Stimulated activated CD8-positive, alpha-beta memory T cell treated with anti-CD3 and anti-CD28 coated beads, Interleukin-2, amount 100 ng/mL, for 1 hour (primary cell): Measurements from ENCODE around the gene SPATS2.
"Not testable (repeated sequence)": the region's sequence is repeated elsewhere in the genome, so short reads cannot be mapped to it uniquely, and the experiment has no call there.

ENCODE experiments used
- DNase-seq, 2 donors: peaks; one replicate each; pipeline ENCODE4 v3.0.0-alpha.2; 2020; ENCODE audit warnings: low read depth in 2 of 2

The SPATS2 gene

DNA sequence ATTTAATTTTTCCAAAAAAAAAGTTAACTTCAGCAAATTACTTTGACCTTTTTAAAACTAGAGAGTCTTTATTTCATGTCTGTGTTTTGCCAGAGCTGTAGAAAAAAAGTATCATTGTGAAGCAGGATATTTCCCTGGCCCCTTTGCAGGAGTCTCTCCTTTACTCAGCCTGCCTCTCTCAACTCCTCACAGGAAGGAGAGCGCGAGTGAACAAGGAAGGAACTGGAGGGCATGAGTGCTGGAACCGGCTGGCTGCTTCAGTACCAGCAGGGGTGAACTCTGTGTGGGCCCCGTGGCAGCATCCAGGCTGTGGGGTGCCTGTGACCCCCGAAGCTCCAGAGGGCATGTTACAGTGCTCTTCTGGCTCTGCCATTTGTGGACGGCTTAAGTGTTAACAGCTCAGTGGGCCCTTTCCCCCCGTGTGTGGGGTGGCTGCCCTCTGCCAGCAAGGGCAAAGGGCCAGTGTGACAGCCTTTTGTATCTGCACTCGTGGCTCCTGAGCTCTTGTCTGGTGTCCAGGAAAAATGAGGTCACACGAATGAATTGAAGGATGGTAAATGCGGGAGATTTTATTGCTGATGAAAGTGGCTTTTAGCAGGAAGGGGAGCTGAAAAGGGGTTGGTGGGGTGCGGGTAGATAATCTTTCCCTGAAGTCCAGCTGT lies 95.0 kb downstream of the SPATS2 start:
- no peak for DNase-seq

DNA sequence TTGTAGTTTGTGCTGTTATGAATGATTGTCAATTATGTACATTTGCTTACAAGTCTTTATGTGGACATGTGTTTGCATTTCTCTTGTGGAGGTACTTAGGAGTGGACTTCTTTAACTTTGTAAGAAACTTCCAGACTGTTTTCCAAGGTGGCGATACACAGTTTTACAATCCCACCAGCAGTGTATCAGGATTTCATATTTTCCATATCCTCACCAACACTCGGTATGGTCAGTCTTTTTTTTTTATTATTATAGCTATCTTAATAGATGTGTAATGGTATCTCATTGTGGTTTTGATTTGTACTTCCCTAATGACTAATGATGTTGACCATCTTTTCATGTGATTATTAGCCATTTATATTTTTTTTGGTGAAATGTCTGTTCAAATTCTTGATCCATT lies 97.9 kb downstream of the SPATS2 start:
- no peak for DNase-seq

DNA sequence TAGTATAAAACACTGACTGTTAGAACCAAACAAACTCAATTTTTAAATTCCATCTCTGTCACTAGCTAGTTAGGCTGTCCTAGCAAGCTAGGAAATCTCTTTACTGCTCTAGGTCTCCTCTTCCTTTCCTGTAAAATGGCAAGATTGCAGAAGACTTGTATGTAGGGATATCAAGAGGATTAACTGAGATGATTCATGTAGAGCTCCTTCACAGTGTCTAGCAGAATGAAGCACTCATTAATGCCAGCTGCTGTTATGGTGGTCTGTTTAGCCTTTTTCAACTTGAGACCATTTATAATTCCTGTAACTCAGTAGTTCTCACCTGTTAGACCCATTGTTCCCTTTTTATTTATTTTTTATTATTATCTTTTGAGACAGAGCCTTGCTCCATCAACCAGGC lies 103.7 kb downstream of the SPATS2 start:
- no peak for DNase-seq

DNA sequence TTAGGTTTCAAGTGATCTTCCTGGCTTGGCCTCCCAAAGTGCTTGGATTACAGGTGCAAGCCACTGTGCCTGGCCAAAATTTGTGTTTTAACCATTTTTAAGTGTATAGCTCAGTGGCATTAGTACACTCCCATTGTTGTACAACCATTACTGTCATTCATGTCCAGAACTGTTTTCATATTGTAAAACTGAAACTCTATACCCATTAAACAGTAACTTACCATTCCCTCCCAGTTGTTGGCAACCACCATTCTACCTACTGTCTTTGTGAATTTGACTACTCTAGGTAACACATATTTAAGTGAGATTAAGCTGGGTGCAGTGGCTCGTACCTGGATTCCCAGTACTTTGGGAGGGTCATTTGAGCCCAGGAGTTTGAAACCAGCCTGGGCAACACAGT lies 104.3 kb downstream of the SPATS2 start:
- DNase-seq = no peak

DNA sequence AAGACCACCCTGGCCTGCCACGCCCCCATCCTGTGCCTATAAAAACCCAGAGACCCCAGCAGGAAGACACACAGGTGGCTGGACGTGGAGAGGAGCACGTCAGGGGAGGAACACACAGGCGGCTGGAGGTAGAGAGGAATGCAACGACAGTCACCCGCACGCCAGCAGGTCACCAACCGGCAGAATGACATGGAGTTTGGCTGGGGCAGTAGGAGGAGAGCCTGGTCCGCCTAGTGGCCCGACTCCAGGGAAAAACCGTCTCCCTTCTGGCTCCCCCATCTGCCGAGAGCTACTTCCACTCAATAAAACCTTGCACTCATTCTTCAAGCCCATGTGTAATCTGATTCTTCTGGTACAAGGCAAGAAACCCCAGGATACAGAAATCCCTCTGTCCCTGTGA lies 108.8 kb downstream of the SPATS2 start:
- DNase-seq = no peak

DNA sequence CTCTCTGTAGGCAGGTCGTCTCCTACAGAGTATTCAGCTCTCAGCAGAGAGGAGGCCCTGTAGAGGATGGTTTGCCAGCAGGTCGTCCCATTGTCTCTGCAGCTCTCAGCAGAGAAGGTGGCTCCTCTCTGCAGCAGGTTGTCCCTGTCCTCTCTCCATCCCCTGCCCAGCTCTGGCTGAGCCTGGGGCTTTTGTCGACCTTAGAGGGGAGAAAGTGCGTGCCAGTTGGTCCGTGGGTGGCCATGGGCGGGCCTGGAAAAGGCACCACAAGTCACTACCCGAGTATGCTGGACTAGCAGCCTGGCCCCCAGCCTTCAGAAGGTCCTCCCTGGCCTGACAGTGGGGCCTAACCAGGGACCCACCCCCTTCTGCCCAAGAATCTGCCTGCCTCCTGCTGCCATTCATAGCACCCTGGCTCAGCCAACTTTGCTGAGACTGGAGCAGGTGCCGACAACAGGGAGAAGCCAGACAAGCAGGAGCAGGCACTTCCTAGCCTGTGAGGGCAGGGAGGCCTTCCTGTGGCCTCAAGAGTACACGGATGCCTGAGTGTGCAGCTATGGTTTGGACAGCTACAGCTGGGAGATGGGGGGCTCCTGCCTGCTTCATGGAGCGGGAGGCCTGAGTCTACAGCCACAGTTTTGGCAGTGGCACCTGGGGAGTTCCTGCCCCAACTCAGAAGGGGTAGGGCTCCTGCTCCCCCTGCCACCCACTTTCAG lies 111.8 kb downstream of the SPATS2 start:
- DNase-seq = no peak

DNA sequence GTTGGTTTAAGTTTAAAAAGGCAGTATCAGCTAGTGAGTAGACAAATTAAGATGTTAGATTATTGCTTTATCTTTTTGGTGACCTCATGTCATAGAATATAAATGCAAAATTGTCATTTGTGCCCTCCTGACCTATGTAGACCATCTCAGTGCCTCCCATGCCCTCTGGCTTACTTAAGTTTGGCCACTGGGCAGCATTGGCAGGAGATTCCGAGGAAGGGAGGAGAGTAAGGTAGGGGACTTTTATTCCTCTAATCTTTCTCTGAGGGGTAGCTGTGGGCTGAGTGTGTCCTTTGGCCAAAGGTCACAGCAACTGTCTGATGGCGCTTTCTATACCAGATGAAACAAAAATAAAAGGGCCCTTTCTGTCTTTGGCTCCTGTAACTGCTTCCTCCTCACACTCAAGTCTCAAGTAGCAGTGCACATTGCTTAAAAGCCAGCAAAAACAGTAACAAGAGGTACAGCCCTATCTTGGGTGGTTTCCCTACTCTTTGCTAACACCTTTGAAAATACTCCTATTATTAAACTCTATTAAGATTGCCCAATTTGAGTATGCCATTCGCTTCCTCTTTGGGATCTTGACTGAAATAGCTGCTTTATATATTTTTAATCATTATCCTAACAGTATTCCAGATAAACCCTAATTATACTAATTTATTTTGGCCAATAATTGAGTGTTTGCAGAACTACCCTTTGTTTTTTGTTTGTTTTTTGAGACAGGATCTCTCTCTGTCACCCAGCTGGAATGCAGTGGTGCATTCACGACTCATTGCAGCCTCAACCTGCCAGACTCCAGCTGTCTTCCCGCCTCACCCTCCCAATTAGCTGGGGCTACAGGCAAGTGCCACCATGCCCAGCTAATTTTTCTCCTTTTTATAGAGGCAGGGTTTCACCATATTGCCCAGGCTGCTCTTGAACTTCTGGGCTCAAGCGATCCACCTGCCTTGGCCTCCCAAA lies 115.1 kb downstream of the SPATS2 start:
- DNase-seq = no peak

DNA sequence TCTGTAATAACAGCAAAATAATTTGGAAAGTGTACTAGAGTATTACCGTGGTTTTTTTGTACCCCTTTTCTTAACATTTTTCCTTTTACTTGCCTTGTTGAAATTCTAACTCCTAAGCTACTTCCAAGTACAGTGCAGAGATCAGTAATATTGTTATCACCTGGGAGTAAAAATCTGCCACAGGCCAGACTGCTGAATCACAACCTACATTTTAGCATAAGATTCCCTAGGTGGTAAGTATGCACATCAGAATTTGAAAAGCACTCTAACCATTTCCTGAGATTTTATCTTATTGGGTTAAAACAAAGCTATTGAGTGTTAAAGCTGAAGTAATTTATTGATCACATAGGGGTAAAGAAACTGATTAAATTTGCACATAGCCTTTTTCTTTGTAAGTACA lies 116.4 kb downstream of the SPATS2 start:
- no peak for DNase-seq

DNA sequence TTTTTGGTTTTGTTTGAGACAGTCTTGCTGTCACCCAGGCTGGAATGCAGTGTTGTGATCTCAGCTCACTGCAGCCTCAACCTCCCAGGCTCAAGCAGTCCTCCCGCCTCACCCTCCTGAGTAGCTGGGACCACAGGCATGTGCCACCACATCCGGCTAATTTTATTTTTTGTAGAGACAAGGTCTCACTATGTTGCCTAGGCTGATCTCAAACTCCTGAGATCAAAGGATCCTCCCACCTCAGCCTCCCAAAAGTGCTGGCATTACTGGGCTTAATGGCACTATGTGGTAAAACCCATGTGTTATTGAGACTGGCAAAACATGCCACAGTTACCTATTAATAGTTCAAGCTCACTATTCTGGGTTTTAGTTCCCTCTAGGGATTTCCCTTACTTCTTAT lies 120.3 kb downstream of the SPATS2 start:
- no peak for DNase-seq

DNA sequence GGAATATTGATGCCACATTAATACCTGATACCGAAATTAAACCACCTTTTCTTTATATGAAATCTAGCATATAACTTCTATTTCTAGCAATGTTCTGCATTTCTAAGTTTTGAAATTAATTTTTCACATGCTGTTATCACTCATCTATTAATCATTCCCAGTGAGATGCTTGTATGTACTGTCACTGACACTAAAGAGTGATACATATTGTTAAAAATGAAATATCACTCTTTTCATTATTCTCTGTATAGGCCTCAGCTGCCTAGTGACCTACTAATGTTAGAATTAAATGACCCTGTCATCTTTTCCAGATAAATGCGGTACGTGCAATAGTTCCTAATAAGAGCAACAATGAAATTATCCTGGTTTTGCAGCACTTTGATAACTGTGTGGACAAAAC lies 121.9 kb downstream of the SPATS2 start:
- DNase-seq = no peak

DNA sequence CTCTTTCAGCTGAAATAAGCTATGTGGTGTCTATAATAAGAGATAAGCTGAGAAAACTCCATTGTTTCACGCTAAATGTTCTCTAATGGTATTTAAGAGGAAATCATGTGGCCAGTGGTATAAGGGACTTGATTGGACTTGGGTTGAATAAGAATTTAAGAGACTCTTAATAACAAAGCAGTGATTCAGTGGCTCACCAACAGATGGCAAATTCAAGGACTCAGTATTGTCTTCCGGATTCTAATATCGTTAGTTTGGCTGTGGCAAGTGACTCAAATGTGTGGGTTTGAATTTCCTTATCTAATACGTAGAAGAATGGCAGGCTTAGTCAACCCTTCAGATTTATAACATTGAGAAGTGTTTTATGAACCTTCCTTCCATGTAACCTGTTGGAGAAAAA lies 122.5 kb downstream of the SPATS2 start:
- no peak for DNase-seq

DNA sequence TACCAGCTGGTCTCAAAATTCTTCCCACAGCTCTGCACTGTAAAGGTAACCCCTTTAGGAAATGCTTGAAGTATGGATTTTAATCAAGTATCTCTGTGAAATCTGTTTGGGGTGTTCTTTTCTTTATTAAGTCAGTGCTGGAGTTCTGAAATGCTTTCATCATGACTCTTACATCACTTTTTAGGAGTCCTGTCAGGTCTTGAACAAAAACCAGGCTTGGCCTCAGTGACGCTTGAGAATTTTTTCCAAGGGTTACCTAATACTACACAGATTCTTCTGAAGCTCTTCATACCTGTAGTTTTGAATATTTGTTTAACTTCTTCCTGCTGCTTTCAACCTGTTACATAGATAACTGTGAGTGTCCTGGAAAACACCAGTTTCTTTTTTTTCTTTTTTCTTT lies 124.6 kb downstream of the SPATS2 start:
- no peak for DNase-seq

DNA sequence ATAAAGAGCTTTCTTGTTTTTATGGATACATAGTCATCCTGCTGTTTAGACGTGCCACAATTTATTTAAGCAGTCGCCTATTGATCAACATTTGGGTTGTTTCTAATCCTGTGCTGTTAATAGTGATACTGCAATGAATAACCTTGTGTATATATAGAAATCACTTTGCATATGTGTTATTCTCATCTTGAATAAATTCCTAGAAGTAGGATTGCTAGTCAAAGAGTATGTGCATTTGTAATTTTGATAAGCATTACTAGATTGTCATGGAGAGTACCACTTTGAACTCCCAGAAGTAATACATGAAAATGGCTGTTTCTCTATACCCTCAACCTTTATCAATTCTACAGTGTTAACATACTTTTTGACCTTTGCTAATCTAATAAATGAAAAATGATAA lies 126.6 kb downstream of the SPATS2 start:
- DNase-seq = no peak

DNA sequence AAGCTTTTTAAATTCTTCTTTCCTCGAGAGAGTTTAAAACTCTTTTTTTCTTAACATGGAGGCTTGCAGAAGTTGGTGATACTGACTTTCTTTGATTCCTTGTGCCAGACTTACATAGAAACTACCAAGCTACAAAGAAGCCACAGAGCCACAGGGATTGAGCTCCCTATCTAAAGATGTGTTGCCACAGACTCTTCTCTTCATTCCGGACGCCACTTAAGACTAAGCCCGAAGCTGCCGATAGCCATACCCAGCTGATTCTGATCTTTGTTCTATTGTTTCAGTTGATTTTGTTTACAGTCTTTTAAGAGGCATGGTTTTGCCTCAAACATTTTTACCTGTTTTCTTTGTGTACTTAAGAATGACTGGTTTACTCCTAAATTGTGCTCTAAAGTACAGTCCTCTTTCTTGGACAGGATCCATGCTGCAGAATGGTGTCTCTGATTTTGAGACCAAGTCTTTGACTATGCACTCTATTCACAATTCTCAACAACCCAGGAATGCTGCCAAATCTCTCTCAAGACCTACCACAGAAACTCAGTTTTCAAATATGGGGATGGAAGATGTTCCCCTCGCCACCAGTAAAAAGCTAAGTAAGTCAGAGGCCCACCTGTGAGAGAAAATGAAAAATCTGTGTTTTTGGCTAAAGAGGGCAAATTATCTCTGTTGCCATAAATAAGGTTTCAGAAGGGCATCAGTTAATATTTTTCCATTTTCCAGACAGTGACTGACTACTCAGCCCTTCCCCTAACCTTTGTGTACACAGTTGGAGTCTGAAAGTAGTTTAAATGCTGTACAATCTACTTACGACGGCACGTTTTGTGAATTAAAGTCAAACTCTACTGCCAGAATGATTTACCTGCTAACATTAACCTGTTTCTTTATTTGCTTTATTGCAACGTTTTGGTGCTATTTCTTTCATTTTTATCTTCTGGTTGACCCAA lies 129.4 kb downstream of the SPATS2 start:
- DNase-seq = no peak

DNA sequence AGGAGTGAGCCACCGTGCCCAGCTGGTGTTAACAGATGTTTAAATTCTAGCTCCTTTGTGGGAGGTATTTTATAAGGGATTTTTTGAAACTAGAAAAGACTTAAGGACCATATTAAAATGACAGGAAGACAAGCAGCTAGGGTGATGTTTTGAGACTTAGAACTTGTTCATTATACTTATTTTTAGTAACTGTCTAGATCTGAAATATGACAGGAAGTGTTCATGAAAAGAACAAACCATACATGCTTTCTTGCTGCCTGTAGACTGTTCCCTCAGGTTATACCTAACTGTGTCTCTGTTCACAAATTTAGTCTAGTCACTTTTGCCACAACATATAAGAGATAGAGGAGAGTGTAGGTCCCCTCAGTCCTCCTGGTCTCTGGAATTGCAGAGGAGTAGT lies 134.6 kb downstream of the SPATS2 start:
- no peak for DNase-seq

DNA sequence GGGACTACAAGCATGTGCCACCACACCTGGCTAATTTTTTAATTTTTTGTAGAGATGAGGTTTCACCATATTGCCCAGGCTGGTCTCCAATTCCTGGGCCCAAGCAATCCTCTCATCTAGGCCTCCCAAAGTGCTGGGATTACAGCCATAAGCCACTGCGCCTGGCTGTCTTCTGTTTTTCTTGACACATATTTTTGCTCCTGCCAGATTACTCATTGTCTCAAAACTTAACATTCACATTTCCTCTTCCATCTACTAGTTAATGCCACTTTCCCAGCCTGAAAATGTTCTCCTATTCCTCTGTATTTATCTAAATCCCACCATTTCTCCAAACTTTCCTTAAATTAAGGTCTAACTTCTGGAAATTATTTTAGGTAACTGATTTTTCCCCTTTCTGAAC lies 135.3 kb downstream of the SPATS2 start:
- no peak for DNase-seq

DNA sequence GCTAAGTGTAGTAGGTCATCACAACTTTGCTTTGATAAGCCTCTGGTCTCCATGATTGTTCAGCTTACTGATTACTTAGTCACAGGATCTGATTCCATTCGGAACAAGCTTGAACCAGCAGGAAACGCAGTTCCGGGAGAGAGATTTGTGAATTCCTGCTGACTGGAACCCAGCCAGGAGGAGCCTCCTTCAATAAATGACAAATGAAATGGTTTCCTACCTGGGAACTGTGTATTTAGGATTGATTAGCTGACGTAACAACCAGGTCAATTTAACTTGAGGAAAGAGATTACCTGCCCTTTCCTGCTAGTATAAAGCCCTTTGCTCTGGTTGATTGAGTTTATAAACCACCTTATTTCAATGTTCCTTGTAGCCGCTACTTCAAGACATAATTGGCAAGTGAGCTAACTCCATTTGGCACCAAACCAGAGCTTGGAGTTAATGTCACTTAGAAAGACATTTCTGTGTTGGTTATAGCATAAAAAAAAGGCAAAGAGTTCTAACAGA lies 136.5 kb downstream of the SPATS2 start:
- DNase-seq = no peak

DNA sequence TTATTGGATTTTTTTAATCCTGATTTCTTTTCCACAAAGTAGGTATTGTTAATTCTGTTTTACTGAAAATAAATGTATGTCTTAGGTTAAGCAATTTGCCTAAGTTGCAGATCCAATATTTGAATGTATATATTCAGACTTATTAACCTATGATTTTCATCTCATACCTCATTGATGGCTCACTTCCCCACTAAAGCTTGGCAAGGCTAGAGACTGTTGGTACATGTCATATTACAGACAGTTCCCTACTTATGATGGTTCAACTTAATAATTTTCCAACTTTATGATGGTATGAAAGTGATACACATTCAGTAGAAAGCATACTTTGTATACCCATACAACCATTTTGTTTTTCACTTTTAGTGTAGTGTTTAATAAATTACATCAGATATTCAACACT lies 138.4 kb downstream of the SPATS2 start:
- DNase-seq = no peak

DNA sequence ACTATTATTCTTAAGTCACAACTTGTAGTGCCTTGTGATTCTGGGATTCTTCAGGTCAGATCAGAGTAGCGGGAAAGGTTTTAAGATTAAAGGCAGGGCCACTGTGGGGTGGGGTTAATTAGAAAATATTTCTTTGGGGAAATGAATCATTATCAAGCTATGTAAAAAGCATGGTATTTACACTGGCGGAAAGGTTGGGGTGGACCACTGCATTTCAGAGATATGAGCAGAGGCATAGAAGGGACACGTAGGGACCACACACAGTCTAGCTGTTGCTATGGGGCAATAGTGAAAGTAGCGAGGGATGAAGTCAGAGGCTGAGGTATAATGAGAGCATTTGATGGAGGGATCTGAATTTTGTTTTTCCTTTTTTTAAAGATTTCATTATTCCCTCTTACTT lies 139.9 kb downstream of the SPATS2 start:
- DNase-seq = no peak

DNA sequence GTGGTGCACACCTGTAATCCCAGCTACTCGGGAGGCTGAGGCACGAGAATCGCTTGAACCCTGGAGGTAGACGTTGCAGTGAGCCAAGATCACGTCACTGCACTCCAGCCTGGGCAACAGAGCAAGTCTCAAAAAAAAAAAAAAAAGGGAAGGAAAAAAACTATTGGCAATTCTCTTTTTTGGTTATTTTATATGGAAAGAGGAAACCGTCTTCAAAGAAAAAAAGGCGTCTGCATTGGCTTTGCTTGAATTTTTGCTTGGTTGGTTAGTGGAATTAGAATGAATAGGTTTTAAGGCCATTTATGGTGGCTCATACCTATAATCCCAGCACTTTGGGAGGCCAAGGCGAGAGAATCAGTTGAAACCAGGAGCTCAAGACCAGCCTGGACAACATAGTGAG lies 142.4 kb downstream of the SPATS2 start:
- not testable (repeated sequence) for DNase-seq

DNA sequence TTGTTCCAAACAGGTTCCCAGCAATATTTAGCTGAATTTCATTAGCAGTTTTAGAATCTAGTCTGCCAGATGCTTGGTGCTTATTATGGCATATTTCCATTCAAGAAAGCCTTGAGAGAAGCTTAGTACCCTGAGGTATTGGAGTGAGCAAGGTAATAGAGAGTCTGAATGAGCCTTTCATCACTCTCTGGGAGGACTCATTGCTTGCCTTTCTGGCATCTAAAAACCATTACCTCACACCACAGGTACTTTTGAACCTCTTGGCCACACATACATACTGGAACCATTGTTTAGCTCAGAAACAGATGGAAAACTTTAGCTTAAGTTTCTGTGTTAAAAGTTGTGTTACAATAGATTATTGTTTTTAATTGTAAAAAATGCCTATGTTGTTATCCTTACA lies 144.1 kb downstream of the SPATS2 start:
- DNase-seq = no peak
